HepG2 (cell line): Measurements from ENCODE around the gene C20orf144. TPM values are rescaled to one million over a fixed set of nuclear protein-coding genes. Genes with fewer than 3 reads are reported as not detected.

Experiments
- ATM ChIP-seq: fragments of 450-650 bp; IDR thresholded peaks from 2 replicates; pipeline ENCODE4 v1.7.1; 2017; ENCODE audit warnings: mild to moderate bottlenecking, borderline replicate concordance
- BORCS8-MEF2B ChIP-seq: sonication (generic); formaldehyde crosslinking; IDR thresholded peaks from 2 replicates; pipeline ENCODE4 v1.8.0; 2022; ENCODE audit warnings: mild to moderate bottlenecking, missing genetic modification reagents
- EHMT2 ChIP-seq: fragments of 200-600 bp; sonication (generic); IDR thresholded peaks from 2 replicates; pipeline ENCODE4 v1.7.0; 2017; ENCODE audit warnings: antibody characterized with exemption, low read depth, low read length, borderline replicate concordance
- ELF1 ChIP-seq: sonication (generic); formaldehyde crosslinking; IDR thresholded peaks from 2 replicates; pipeline ENCODE4 v1.4.0; 2020; ENCODE audit warnings: missing genetic modification reagents
- HNF4G ChIP-seq, 2 experiments: sonication (generic) in 1 of 2; formaldehyde crosslinking in 1 of 2; IDR thresholded peaks; 2 replicates each; pipeline versions ENCODE4 v1.4.0 to v1.6.1; 2011 to 2020; ENCODE audit warnings: borderline replicate concordance in 2 of 2, low read depth in 2 of 2, mild to moderate bottlenecking in 2 of 2, low read length in 1 of 2, missing genetic modification reagents in 1 of 2, moderate library complexity in 1 of 2
- HOXA3 ChIP-seq: sonication (generic); formaldehyde crosslinking; IDR thresholded peaks from 2 replicates; pipeline ENCODE4 v1.5.0; 2020; ENCODE audit warnings: missing genetic modification reagents
- KMT2A ChIP-seq: sonication (generic); formaldehyde crosslinking; IDR thresholded peaks from 2 replicates; pipeline ENCODE4 v1.4.0; 2020; ENCODE audit warnings: missing genetic modification reagents
- MLLT10 ChIP-seq: sonication (generic); formaldehyde crosslinking; IDR thresholded peaks from 2 replicates; pipeline ENCODE4 v1.4.0; 2020; ENCODE audit warnings: missing genetic modification reagents
- MLX ChIP-seq: IDR thresholded peaks from 2 replicates; pipeline ENCODE4 v1.6.1; 2016
- MXD1 ChIP-seq: sonication (generic); formaldehyde crosslinking; IDR thresholded peaks from 2 replicates; pipeline ENCODE4 v1.4.0; 2020; ENCODE audit warnings: mild to moderate bottlenecking, missing genetic modification reagents
- NAIF1 ChIP-seq: sonication (generic); formaldehyde crosslinking; IDR thresholded peaks from 2 replicates; pipeline ENCODE4 v1.5.0; 2020; ENCODE audit warnings: mild to moderate bottlenecking, missing genetic modification reagents, borderline replicate concordance
- NCOA1 ChIP-seq: sonication (generic); formaldehyde crosslinking; IDR thresholded peaks from 2 replicates; pipeline ENCODE4 v1.9.0; 2021; ENCODE audit warnings: missing genetic modification reagents
- NRL ChIP-seq: sonication (generic); formaldehyde crosslinking; IDR thresholded peaks from 2 replicates; pipeline ENCODE4 v1.5.0; 2020; ENCODE audit warnings: missing genetic modification reagents, mild to moderate bottlenecking, moderate library complexity, borderline replicate concordance
- PRPF4 ChIP-seq: fragments of 200-400 bp; formaldehyde crosslinking; IDR thresholded peaks from 2 replicates; pipeline ENCODE4 v1.6.1; 2016; ENCODE audit warnings: low read length, low read depth; ENCODE audit not compliant: poor library complexity, severe bottlenecking
- RAD51 ChIP-seq: fragments of 450-650 bp; IDR thresholded peaks from 2 replicates; pipeline ENCODE4 v1.6.1; 2016; ENCODE audit warnings: borderline replicate concordance
- SP1 ChIP-seq, 2 experiments: fragments of 450-650 bp in 1 of 2; sonication (generic) in 1 of 2; formaldehyde crosslinking in 1 of 2; IDR thresholded peaks; 2 replicates each; pipeline versions ENCODE4 v1.4.0 to v1.6.1; 2016 to 2020; ENCODE audit warnings: missing genetic modification reagents in 1 of 2
- TEF ChIP-seq: sonication (generic); formaldehyde crosslinking; IDR thresholded peaks from 2 replicates; pipeline ENCODE4 v1.5.0; 2020; ENCODE audit warnings: missing genetic modification reagents
- TFE3 ChIP-seq: IDR thresholded peaks from 2 replicates; pipeline ENCODE4 v1.6.1; 2016
- YEATS2 ChIP-seq: sonication (generic); formaldehyde crosslinking; IDR thresholded peaks from 2 replicates; pipeline ENCODE4 v1.4.0; 2020; ENCODE audit warnings: missing genetic modification reagents, borderline replicate concordance
- ZFP91 ChIP-seq: sonication (generic); formaldehyde crosslinking; IDR thresholded peaks from 2 replicates; pipeline ENCODE4 v1.9.0; 2022; ENCODE audit warnings: missing genetic modification reagents, mild to moderate bottlenecking, borderline replicate concordance
- ZFYVE20 ChIP-seq: sonication (generic); formaldehyde crosslinking; IDR thresholded peaks from 2 replicates; pipeline ENCODE4 v1.8.0; 2023; ENCODE audit warnings: low read depth, mild to moderate bottlenecking, moderate library complexity, missing genetic modification reagents, borderline replicate concordance
- ZKSCAN1 ChIP-seq: fragments of 150-350 bp; IDR thresholded peaks from 2 replicates; pipeline ENCODE4 v1.6.1; 2014; ENCODE audit warnings: low read length
- ZNF20 ChIP-seq: sonication (generic); formaldehyde crosslinking; IDR thresholded peaks from 2 replicates; pipeline ENCODE4 v1.4.0; 2020; ENCODE audit warnings: mild to moderate bottlenecking, moderate library complexity, missing genetic modification reagents
- ZNF263 ChIP-seq: sonication (generic); formaldehyde crosslinking; IDR thresholded peaks from 2 replicates; pipeline ENCODE4 v1.4.0; 2020; ENCODE audit warnings: missing genetic modification reagents
- ZNF549 ChIP-seq: sonication (generic); formaldehyde crosslinking; IDR thresholded peaks from 2 replicates; pipeline ENCODE4 v1.5.0; 2020; ENCODE audit warnings: missing genetic modification reagents
- polyA plus RNA-seq, 8 experiments: library from polyadenylated mRNA; depleted of rRNA in 3 of 8; stranded (reverse) in 7 of 8; unstranded in 1 of 8; fragments of >200 nt; fragmentation: Illumina TruSeq in 4 of 8; extraction: Trizol in 4 of 8; gene quantifications; 2 replicates each; pipeline versions ENCODE4 v1.2.1 to v1.2.3, GENCODE V29; 2011 to 2016; ENCODE audit warnings: low read depth in 4 of 8, missing spikeins in 1 of 8, mixed read lengths in 1 of 8; ENCODE audit not compliant: insufficient read depth in 1 of 8
- total RNA-seq, 5 experiments: library from RNA; depleted of rRNA; stranded (reverse); fragments of >200 nt; fragmentation: Illumina TruSeq; extraction: Trizol; gene quantifications; 2 replicates each; pipeline ENCODE4 v1.2.3, GENCODE V29; 2016; ENCODE audit warnings: low read depth in 1 of 5

The C20orf144 gene
- total and polyA plus RNA-seq, 2 of the 13 experiments (the other 11 are each of a cell fraction or from before 2014, with no cell fraction given) = 0.09 to 0.16 TPM

- TF ChIP-seq ZFYVE20 = no peak
- no peak for TF ChIP-seq ATM
- TF ChIP-seq RAD51 = no peak
- no peak for TF ChIP-seq NAIF1
- TF ChIP-seq ELF1 (CRISPR knock-in tag) = peak; percentile 58
- TF ChIP-seq MLX (CRISPR knock-in tag) = peak; percentile 85
- peak; percentile 73 for TF ChIP-seq KMT2A (CRISPR knock-in tag)
- TF ChIP-seq HOXA3 (CRISPR knock-in tag) = peak; percentile 91
- peak; percentile 99 for TF ChIP-seq BORCS8-MEF2B
- TF ChIP-seq ZNF20 (CRISPR knock-in tag) = no peak
- TF ChIP-seq HNF4G (IDR thresholded peaks at IDR 0.05; ENCODE audit: borderline replicate concordance, low read depth, low read length) = no peak
- peak; percentile 59 for TF ChIP-seq HNF4G (CRISPR knock-in tag; IDR thresholded peaks at IDR 0.05; ENCODE audit: borderline replicate concordance, low read depth)
- TF ChIP-seq PRPF4 = no peak
- TF ChIP-seq MLLT10 (CRISPR knock-in tag) = no peak
- TF ChIP-seq EHMT2 = no peak
- TF ChIP-seq ZKSCAN1 = no peak
- no peak for TF ChIP-seq ZNF549 (CRISPR knock-in tag)
- TF ChIP-seq TEF (CRISPR knock-in tag) = no peak; the same call in 1 of the 2 replicates
- TF ChIP-seq ZNF263 (CRISPR knock-in tag) = peak; percentile 70; the same call in 1 of the 2 replicates
- peak; percentile 88 for TF ChIP-seq YEATS2 (CRISPR knock-in tag)
- TF ChIP-seq SP1 (IDR thresholded peaks at IDR 0.05) = no peak
- TF ChIP-seq SP1 (CRISPR knock-in tag; IDR thresholded peaks at IDR 0.05) = peak; percentile 91
- TF ChIP-seq MXD1 (CRISPR knock-in tag) = peak; percentile 93
- no peak; the same call in 1 of the 2 replicates for TF ChIP-seq NRL (CRISPR knock-in tag)
- peak; percentile 88 for TF ChIP-seq TFE3 (CRISPR knock-in tag)
- no peak for TF ChIP-seq NCOA1 (CRISPR knock-in tag)
- TF ChIP-seq ZFP91 (CRISPR knock-in tag) = peak; percentile 78
Observed at GRCh38 chr20:33686100-33686983, 24.2 kb downstream of the C20orf144 start, which contains the start of gene E2F1 (continued).
